SW 1271 (cell line): ENCODE data around the gene UTS2R.
"Not testable (repeated sequence)": the region's sequence is repeated elsewhere in the genome, so short reads cannot be mapped to it uniquely, and the experiment has no call there.

Source experiments
- DNase-seq, 2 experiments: peaks; one replicate each; lab custom pipeline; 2025; lab: John Stamatoyannopoulos, UW

The UTS2R gene

GRCh38 chr17:82334204-82334621 lies 37.4 kb upstream of the UTS2R start:
- DNase-seq, result no peak

GRCh38 chr17:82334622-82335394 lies 36.8 kb upstream of the UTS2R start:
- DNase-seq, result no peak

GRCh38 chr17:82338858-82339633 lies 32.5 kb upstream of the UTS2R start:
- DNase-seq, result peak; percentile 26 to 78

- DNase-seq, result no peak
Observed at GRCh38 chr17:82339634-82340580, 31.7 kb upstream of the UTS2R start.

GRCh38 chr17:82342361-82343079 lies 29.0 kb upstream of the UTS2R start:
- no peak for DNase-seq

GRCh38 chr17:82343560-82343959 lies 28.0 kb upstream of the UTS2R start:
- DNase-seq, result no peak

- DNase-seq, result no peak
Observed at GRCh38 chr17:82344175-82344907, 27.2 kb upstream of the UTS2R start.

- no peak for DNase-seq
Observed at GRCh38 chr17:82345151-82345976, 26.2 kb upstream of the UTS2R start.

- no peak for DNase-seq
Observed at GRCh38 chr17:82346342-82347300, 24.9 kb upstream of the UTS2R start.

GRCh38 chr17:82347994-82348393 lies 23.6 kb upstream of the UTS2R start:
- DNase-seq, result not testable (repeated sequence)

GRCh38 chr17:82348434-82348833 lies 23.1 kb upstream of the UTS2R start:
- DNase-seq, result no peak

GRCh38 chr17:82348866-82349265 lies 22.7 kb upstream of the UTS2R start:
- no peak for DNase-seq

- DNase-seq, result no peak
Observed at GRCh38 chr17:82349287-82349701, 22.3 kb upstream of the UTS2R start.

- no peak for DNase-seq
Observed at GRCh38 chr17:82350182-82351030, 21.2 kb upstream of the UTS2R start.

- no peak for DNase-seq
Observed at GRCh38 chr17:82351254-82351712, 20.3 kb upstream of the UTS2R start.

- DNase-seq, result peak; percentile 34 to 71
Observed at GRCh38 chr17:82351713-82352488, 19.7 kb upstream of the UTS2R start.

- no peak for DNase-seq
Observed at GRCh38 chr17:82353484-82353883, 18.1 kb upstream of the UTS2R start.
